GM23338 (cell line): Measurements from ENCODE around the gene DCLK1. TPM values are rescaled to one million over a fixed set of nuclear protein-coding genes. Genes with fewer than 3 reads are reported as not detected.

Experiments used
- ATAC-seq: fragments of 200-7000 bp; cut with Tn5 transposase; 3 replicates; pipeline ENCODE4 v1.9.1; 2020
- DNase-seq: peaks from one replicate; pipeline ENCODE4 v3.0.0-alpha.2; 2015; ENCODE audit warnings: low spot score
- H2AFZ ChIP-seq: fragments of 200-600 bp; sonication (generic); 2 replicates; pipeline ENCODE4 v1.8.0; 2016; ENCODE audit warnings: antibody characterized with exemption, mild to moderate bottlenecking, moderate library complexity
- H3F3A ChIP-seq: fragments of 200-600 bp; sonication (generic); replicated peaks from 2 replicates; pipeline ENCODE4 v1.8.0; 2017; ENCODE audit warnings: antibody characterized with exemption, mixed run types, low read depth
- H3K27ac ChIP-seq: fragments of 200-600 bp; sonication (generic); 2 replicates; pipeline ENCODE4 v1.6.1; 2016; ENCODE audit warnings: low read depth
- H3K27me3 ChIP-seq: fragments of 200-600 bp; sonication (generic); 2 replicates; pipeline ENCODE4 v1.8.0; 2016; ENCODE audit warnings: mild to moderate bottlenecking, mixed run types, moderate library complexity; ENCODE audit not compliant: insufficient read depth
- H3K36me3 ChIP-seq: fragments of 200-600 bp; sonication (generic); 2 replicates; pipeline ENCODE4 v1.8.0; 2016; ENCODE audit warnings: mild to moderate bottlenecking; ENCODE audit not compliant: insufficient read depth
- H3K4me1 ChIP-seq: fragments of 200-600 bp; sonication (generic); 2 replicates; pipeline ENCODE4 v1.8.0; 2016; ENCODE audit warnings: mild to moderate bottlenecking, moderate library complexity; ENCODE audit not compliant: insufficient read depth
- H3K4me2 ChIP-seq: fragments of 200-600 bp; sonication (generic); 2 replicates; pipeline ENCODE4 v1.7.1; 2017; ENCODE audit warnings: mixed run types
- H3K4me3 ChIP-seq: fragments of 200-600 bp; sonication (generic); 2 replicates; pipeline ENCODE4 v1.6.1; 2016; ENCODE audit warnings: mixed run types
- H3K79me2 ChIP-seq: fragments of 200-600 bp; sonication (generic); replicated peaks from 2 replicates; pipeline ENCODE4 v1.8.0; 2017; ENCODE audit warnings: mild to moderate bottlenecking; ENCODE audit not compliant: insufficient read depth
- H3K9me2 ChIP-seq: fragments of 200-600 bp; sonication (generic); 2 replicates; pipeline ENCODE4 v1.8.0; 2017; ENCODE audit not compliant: insufficient read depth
- H4K20me1 ChIP-seq: fragments of 200-600 bp; sonication (generic); replicated peaks from 2 replicates; pipeline ENCODE4 v1.8.0; 2017; ENCODE audit warnings: mild to moderate bottlenecking; ENCODE audit not compliant: insufficient read depth
- H3K27ac Mint-ChIP-seq: 2 replicates; pipeline ENCODE4 v1.8.0; 2020; ENCODE audit warnings: inconsistent platforms, mild to moderate bottlenecking, moderate library complexity, mixed read lengths
- H3K27me3 Mint-ChIP-seq: 3 replicates; pipeline ENCODE4 v1.8.0; 2022; ENCODE audit warnings: low read depth, mild to moderate bottlenecking, moderate library complexity, mixed read lengths, inconsistent platforms; ENCODE audit not compliant: insufficient read depth, poor library complexity
- H3K36me3 Mint-ChIP-seq: 3 replicates; pipeline ENCODE4 v1.8.0; 2021; ENCODE audit warnings: low read depth, mild to moderate bottlenecking, inconsistent platforms, moderate library complexity, mixed read lengths
- H3K4me1 Mint-ChIP-seq: 3 replicates; pipeline ENCODE4 v1.8.0; 2020; ENCODE audit warnings: mild to moderate bottlenecking, inconsistent platforms, mixed read lengths
- H3K4me3 Mint-ChIP-seq: 3 replicates; pipeline ENCODE4 v1.8.0; 2021; ENCODE audit warnings: moderate library complexity, mild to moderate bottlenecking, inconsistent platforms, mixed read lengths
- H3K9me3 Mint-ChIP-seq: 3 replicates; pipeline ENCODE4 v1.8.0; 2020; ENCODE audit warnings: moderate library complexity, mild to moderate bottlenecking, inconsistent platforms, mixed read lengths
- CTCF ChIP-seq, 2 experiments: fragments of 200-600 bp in 1 of 2; sonication (generic) in 1 of 2; conservative IDR thresholded peaks; 2 replicates each; pipeline versions ENCODE4 v1.5.1 to v1.6.1; 2016 to 2017; ENCODE audit warnings: antibody characterized with exemption in 2 of 2, low read depth in 2 of 2, mild to moderate bottlenecking in 2 of 2, moderate library complexity in 1 of 2
- EZH2 ChIP-seq: fragments of 200-600 bp; sonication (generic); IDR thresholded peaks from one replicate; pipeline ENCODE4 v1.8.0; 2017; ENCODE audit warnings: antibody characterized with exemption, mild to moderate bottlenecking, low read depth; ENCODE audit not compliant: unreplicated experiment
- EZH2phosphoT487 ChIP-seq: fragments of 200-600 bp; sonication (generic); IDR thresholded peaks from one replicate; pipeline ENCODE4 v1.8.1; 2018; ENCODE audit warnings: antibody characterized with exemption; ENCODE audit not compliant: unreplicated experiment
- JUNB ChIP-seq: IDR thresholded peaks from one replicate; pipeline ENCODE4 v1.6.1; 2016; ENCODE audit warnings: antibody characterized with exemption; ENCODE audit not compliant: unreplicated experiment
- NANOG ChIP-seq: IDR thresholded peaks from 2 replicates; pipeline ENCODE4 v1.6.1; 2016; ENCODE audit warnings: antibody characterized with exemption, borderline replicate concordance
- REST ChIP-seq: IDR thresholded peaks from one replicate; pipeline ENCODE4 v1.6.1; 2018; ENCODE audit warnings: antibody characterized with exemption; ENCODE audit not compliant: unreplicated experiment
- ZNF114 ChIP-seq: fragments of 250-450 bp; sonication (Bioruptor Pico); IDR thresholded peaks from 2 replicates; pipeline ENCODE4 v1.5.0; 2020; ENCODE audit warnings: mild to moderate bottlenecking, moderate library complexity
- polyA plus RNA-seq: library from polyadenylated mRNA; unstranded; fragments of >200 nt; fragmentation: Nextera tagmentation; extraction: Ambion mirVana; gene quantifications from 2 replicates; pipeline ENCODE4 v1.2.1, GENCODE V29; 2016
- total RNA-seq: library from RNA; depleted of rRNA; stranded (reverse); fragments of >200 nt; shearing (Covaris generic); gene quantifications from 2 replicates; pipeline ENCODE4 v1.2.3, GENCODE V29; 2014
- TF ChIP-seq, protein P1 (sequence below): fragments of 250-450 bp; sonication (Bioruptor Pico); IDR thresholded peaks from 2 replicates; pipeline ENCODE4 v1.5.0; 2020; ENCODE audit warnings: mild to moderate bottlenecking, moderate library complexity
- TF ChIP-seq, protein P2 (sequence below): IDR thresholded peaks from 2 replicates; pipeline ENCODE4 v1.6.1; 2016; ENCODE audit warnings: antibody characterized with exemption

The DCLK1 gene
- total and polyA plus RNA-seq, 2 experiments from 2014 or later = 13.1 to 57.7 TPM

GRCh38 chr13:35723821-35724220, 407.4 kb downstream of the DCLK1 start (continued):
- TF ChIP-seq, protein P1, sequence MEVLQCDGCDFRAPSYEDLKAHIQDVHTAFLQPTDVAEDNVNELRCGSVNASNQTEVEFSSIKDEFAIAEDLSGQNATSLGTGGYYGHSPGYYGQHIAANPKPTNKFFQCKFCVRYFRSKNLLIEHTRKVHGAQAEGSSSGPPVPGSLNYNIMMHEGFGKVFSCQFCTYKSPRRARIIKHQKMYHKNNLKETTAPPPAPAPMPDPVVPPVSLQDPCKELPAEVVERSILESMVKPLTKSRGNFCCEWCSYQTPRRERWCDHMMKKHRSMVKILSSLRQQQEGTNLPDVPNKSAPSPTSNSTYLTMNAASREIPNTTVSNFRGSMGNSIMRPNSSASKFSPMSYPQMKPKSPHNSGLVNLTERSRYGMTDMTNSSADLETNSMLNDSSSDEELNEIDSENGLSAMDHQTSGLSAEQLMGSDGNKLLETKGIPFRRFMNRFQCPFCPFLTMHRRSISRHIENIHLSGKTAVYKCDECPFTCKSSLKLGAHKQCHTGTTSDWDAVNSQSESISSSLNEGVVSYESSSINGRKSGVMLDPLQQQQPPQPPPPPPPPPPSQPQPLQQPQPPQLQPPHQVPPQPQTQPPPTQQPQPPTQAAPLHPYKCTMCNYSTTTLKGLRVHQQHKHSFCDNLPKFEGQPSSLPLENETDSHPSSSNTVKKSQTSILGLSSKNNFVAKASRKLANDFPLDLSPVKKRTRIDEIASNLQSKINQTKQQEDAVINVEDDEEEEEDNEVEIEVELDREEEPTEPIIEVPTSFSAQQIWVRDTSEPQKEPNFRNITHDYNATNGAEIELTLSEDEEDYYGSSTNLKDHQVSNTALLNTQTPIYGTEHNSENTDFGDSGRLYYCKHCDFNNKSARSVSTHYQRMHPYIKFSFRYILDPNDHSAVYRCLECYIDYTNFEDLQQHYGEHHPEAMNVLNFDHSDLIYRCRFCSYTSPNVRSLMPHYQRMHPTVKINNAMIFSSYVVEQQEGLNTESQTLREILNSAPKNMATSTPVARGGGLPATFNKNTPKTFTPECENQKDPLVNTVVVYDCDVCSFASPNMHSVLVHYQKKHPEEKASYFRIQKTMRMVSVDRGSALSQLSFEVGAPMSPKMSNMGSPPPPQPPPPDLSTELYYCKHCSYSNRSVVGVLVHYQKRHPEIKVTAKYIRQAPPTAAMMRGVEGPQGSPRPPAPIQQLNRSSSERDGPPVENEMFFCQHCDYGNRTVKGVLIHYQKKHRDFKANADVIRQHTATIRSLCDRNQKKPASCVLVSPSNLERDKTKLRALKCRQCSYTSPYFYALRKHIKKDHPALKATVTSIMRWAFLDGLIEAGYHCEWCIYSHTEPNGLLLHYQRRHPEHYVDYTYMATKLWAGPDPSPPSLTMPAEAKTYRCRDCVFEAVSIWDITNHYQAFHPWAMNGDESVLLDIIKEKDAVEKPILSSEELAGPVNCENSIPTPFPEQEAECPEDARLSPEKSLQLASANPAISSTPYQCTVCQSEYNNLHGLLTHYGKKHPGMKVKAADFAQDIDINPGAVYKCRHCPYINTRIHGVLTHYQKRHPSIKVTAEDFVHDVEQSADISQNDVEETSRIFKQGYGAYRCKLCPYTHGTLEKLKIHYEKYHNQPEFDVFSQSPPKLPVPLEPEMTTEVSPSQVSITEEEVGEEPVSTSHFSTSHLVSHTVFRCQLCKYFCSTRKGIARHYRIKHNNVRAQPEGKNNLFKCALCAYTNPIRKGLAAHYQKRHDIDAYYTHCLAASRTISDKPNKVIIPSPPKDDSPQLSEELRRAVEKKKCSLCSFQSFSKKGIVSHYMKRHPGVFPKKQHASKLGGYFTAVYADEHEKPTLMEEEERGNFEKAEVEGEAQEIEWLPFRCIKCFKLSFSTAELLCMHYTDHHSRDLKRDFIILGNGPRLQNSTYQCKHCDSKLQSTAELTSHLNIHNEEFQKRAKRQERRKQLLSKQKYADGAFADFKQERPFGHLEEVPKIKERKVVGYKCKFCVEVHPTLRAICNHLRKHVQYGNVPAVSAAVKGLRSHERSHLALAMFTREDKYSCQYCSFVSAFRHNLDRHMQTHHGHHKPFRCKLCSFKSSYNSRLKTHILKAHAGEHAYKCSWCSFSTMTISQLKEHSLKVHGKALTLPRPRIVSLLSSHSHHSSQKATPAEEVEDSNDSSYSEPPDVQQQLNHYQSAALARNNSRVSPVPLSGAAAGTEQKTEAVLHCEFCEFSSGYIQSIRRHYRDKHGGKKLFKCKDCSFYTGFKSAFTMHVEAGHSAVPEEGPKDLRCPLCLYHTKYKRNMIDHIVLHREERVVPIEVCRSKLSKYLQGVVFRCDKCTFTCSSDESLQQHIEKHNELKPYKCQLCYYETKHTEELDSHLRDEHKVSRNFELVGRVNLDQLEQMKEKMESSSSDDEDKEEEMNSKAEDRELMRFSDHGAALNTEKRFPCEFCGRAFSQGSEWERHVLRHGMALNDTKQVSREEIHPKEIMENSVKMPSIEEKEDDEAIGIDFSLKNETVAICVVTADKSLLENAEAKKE = no peak
- TF ChIP-seq EZH2 (no peak), REST (no peak), NANOG (no peak), JUNB (no peak), EZH2phosphoT487 (no peak)

DNA sequence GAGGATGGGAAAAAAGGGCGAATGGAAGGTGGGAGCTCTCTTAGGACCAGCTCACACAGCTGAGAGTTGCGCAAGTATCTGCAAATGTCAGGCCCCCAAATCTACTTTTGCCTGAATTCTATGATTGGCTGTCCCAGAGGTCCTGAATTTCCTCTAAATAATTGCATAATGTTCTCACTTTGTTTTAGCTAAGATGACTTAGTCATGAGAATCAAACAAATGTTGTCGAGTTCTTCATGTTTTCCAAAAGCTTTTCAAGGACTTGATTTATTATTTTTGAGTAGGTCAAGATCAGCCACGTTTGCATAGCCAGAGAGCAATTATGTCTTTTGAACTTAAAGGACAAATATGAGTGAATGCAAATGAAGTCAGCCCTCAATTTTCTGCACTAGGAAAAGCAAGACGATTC, 408.1 kb downstream of the DCLK1 start:
- no peak for TF ChIP-seq EZH2
- no peak for TF ChIP-seq ZNF114 (CRISPR knock-in tag)
- no peak for TF ChIP-seq CTCF (conservative IDR thresholded peaks at IDR 0.05; ENCODE audit: low read depth in 2 of 2)
- TF ChIP-seq, protein P2, sequence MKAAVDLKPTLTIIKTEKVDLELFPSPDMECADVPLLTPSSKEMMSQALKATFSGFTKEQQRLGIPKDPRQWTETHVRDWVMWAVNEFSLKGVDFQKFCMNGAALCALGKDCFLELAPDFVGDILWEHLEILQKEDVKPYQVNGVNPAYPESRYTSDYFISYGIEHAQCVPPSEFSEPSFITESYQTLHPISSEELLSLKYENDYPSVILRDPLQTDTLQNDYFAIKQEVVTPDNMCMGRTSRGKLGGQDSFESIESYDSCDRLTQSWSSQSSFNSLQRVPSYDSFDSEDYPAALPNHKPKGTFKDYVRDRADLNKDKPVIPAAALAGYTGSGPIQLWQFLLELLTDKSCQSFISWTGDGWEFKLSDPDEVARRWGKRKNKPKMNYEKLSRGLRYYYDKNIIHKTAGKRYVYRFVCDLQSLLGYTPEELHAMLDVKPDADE = no peak
- H3K27ac ChIP-seq = no peak overlapping the region
- H3K27me3 ChIP-seq = no peaks in the 10 kb centered on the region
- no peak overlapping the region for H2AFZ ChIP-seq
- no peaks in the 10 kb centered on the region for H3K4me1 ChIP-seq
- ATAC-seq (no peak), DNase-seq (no peak)
- Mint-ChIP-seq H3K27ac (no peak overlapping the region), H3K4me1 (peaks cover 5% of the 10 kb centered on the region; the same call in 2 of the 3 replicates), H3K9me3 (no peaks in the 10 kb centered on the region), H3K27me3 (peaks cover 2% of the 10 kb centered on the region), H3K36me3 (no peaks in the 10 kb centered on the region), H3K4me3 (no peak overlapping the region)
- H4K20me1 ChIP-seq = no peaks in the 10 kb centered on the region
- H3K4me3 ChIP-seq = no peak overlapping the region
- H3K36me3 ChIP-seq = no peaks in the 10 kb centered on the region
- no peaks in the 10 kb centered on the region for H3K9me2 ChIP-seq
- no peaks in the 10 kb centered on the region for H3F3A ChIP-seq
- H3K4me2 ChIP-seq = no peak overlapping the region
- no peaks in the 10 kb centered on the region for H3K79me2 ChIP-seq
